ENCODE measurements around the gene SH2D2A. TPM values are rescaled to one million over a fixed set of nuclear protein-coding genes. Genes with fewer than 3 reads are reported as not detected.

Gene SH2D2A
- total RNA-seq, 2 experiments from 2014 or later = 51.6 to 51.8 TPM

GRCh38 chr1:156864796-156865195 lies 48.1 kb upstream of the SH2D2A start:
- H3K27me3 Mint-ChIP-seq = peaks cover 56% of the 10 kb centered on the region
- H3K4me3 ChIP-seq (ENCODE audit: low read length) = no peak overlapping the region
- no peak for DNase-seq
- ATAC-seq (ENCODE audit: poor library complexity) = no peak
- no peak overlapping the region for H3K27ac ChIP-seq (ENCODE audit: low read depth in 1 of 2, low read length in 2 of 2)
- ChIA-PET CTCF (no interaction called here), POLR2A (no interaction called here)
- no peak overlapping the region for H3K27ac Mint-ChIP-seq
- intact Hi-C loops (cut with DNase I, micrococcal nuclease) = loop anchor here in 1 of 2 experiments (10.0 kb wide), 1 partner anchor 140 kb away; the partner anchor contains the start of genes ISG20L2 and METTL25B
- peaks cover 31% of the 10 kb centered on the region for H3K4me1 ChIP-seq (ENCODE audit: insufficient read depth, low read length)
- no peaks in the 10 kb centered on the region for H3K36me3 ChIP-seq (ENCODE audit: insufficient read depth, low read length)
- H3K4me1 Mint-ChIP-seq (ENCODE audit: low read depth) = peaks cover 20% of the 10 kb centered on the region
- peaks cover 0 to 7% of the 10 kb centered on the region in 2 experiments for H3K9me3 ChIP-seq (ENCODE audit: control insufficient read depth in 1 of 2, insufficient read depth in 1 of 2, low read length in 2 of 2)
- no peak for TF ChIP-seq CTCF (IDR thresholded peaks at IDR 0.05)
- H3K36me3 Mint-ChIP-seq (ENCODE audit: low read depth) = no peaks in the 10 kb centered on the region
- no peak overlapping the region for H3K4me3 Mint-ChIP-seq
- no peaks in the 10 kb centered on the region for H3K9me3 Mint-ChIP-seq
- H3K27me3 ChIP-seq (ENCODE audit: control insufficient read depth in 1 of 2, insufficient read depth in 2 of 2, low read length in 2 of 2) = peaks cover 40 to 48% of the 10 kb centered on the region in 2 experiments

GRCh38 chr1:156863631-156864030 lies 47.0 kb upstream of the SH2D2A start:
- intact Hi-C loops (cut with DNase I, micrococcal nuclease) = loop anchor here in 1 of 2 experiments (10.0 kb wide), 1 partner anchor 139 kb away; the partner anchor contains the start of genes ISG20L2 and METTL25B
- peaks cover 51 to 55% of the 10 kb centered on the region in 2 experiments for H3K27me3 ChIP-seq (ENCODE audit: control insufficient read depth in 1 of 2, insufficient read depth in 2 of 2, low read length in 2 of 2)
- no peak for ATAC-seq (ENCODE audit: poor library complexity)
- H3K9me3 ChIP-seq (ENCODE audit: control insufficient read depth in 1 of 2, insufficient read depth in 1 of 2, low read length in 2 of 2) = peaks cover 0 to 7% of the 10 kb centered on the region in 2 experiments
- H3K4me1 ChIP-seq (ENCODE audit: insufficient read depth, low read length) = peaks cover 39% of the 10 kb centered on the region
- no peak for DNase-seq
- no peak overlapping the region for H3K4me3 ChIP-seq (ENCODE audit: low read length)
- H3K36me3 ChIP-seq (ENCODE audit: insufficient read depth, low read length) = no peaks in the 10 kb centered on the region
- Mint-ChIP-seq H3K36me3 (ENCODE audit: low read depth) (no peaks in the 10 kb centered on the region), H3K9me3 (no peaks in the 10 kb centered on the region), H3K4me3 (no peak overlapping the region), H3K4me1 (ENCODE audit: low read depth) (peaks cover 28% of the 10 kb centered on the region), H3K27me3 (peaks cover 65% of the 10 kb centered on the region), H3K27ac (no peak overlapping the region)
- H3K27ac ChIP-seq (ENCODE audit: low read depth in 1 of 2, low read length in 2 of 2) = no peak overlapping the region
- ChIA-PET POLR2A (no interaction called here), CTCF (no interaction called here)
- no peak for TF ChIP-seq CTCF (IDR thresholded peaks at IDR 0.05)

- peak overlapping the region; percentile 5 for H3K4me3 Mint-ChIP-seq
- no peak for DNase-seq
- Histone ChIP-seq H3K4me3 (ENCODE audit: low read length) (no peak overlapping the region), H3K27me3 (ENCODE audit: control insufficient read depth in 1 of 2, insufficient read depth in 2 of 2, low read length in 2 of 2) (peaks cover 56 to 60% of the 10 kb centered on the region in 2 experiments), H3K36me3 (ENCODE audit: insufficient read depth, low read length) (no peaks in the 10 kb centered on the region), H3K4me1 (ENCODE audit: insufficient read depth, low read length) (peaks cover 39% of the 10 kb centered on the region), H3K27ac (ENCODE audit: low read depth in 1 of 2, low read length in 2 of 2) (no peak overlapping the region), H3K9me3 (ENCODE audit: control insufficient read depth in 1 of 2, insufficient read depth in 1 of 2, low read length in 2 of 2) (peaks cover 0 to 7% of the 10 kb centered on the region in 2 experiments)
- peaks cover 33% of the 10 kb centered on the region for H3K4me1 Mint-ChIP-seq (ENCODE audit: low read depth)
- POLR2A ChIA-PET = no interaction called here
- CTCF ChIA-PET = interaction anchor here (0.7 kb wide), 1 partner anchor 28 kb away, joined by 4 read pairs; no protein-coding TSS in a partner anchor
- H3K27ac Mint-ChIP-seq = no peak overlapping the region
- no peak for ATAC-seq (ENCODE audit: poor library complexity)
- peaks cover 70% of the 10 kb centered on the region for H3K27me3 Mint-ChIP-seq
- H3K9me3 Mint-ChIP-seq = no peaks in the 10 kb centered on the region
- intact Hi-C loops (cut with DNase I, micrococcal nuclease) = loop anchor here in 1 of 2 experiments (10.0 kb wide), 1 partner anchor 138 kb away; the partner anchor contains the start of genes ISG20L2 and METTL25B
- TF ChIP-seq CTCF (IDR thresholded peaks at IDR 0.05) = no peak
- H3K36me3 Mint-ChIP-seq (ENCODE audit: low read depth) = no peaks in the 10 kb centered on the region
Measured at GRCh38 chr1:156862997-156863599, 46.5 kb upstream of the SH2D2A start.

Data from CD4-positive, alpha-beta T cell (primary cell).